ENCODE measurements around the gene TUBA4A. TPM values are rescaled to one million over a fixed set of nuclear protein-coding genes. Genes with fewer than 3 reads are reported as not detected.
"Not testable (repeated sequence)": the region's sequence is repeated elsewhere in the genome, so short reads cannot be mapped to it uniquely, and the experiment has no call there.

The TUBA4A gene
- total RNA-seq, 2 experiments from 2014 or later: 313 to 344 TPM

DNA sequence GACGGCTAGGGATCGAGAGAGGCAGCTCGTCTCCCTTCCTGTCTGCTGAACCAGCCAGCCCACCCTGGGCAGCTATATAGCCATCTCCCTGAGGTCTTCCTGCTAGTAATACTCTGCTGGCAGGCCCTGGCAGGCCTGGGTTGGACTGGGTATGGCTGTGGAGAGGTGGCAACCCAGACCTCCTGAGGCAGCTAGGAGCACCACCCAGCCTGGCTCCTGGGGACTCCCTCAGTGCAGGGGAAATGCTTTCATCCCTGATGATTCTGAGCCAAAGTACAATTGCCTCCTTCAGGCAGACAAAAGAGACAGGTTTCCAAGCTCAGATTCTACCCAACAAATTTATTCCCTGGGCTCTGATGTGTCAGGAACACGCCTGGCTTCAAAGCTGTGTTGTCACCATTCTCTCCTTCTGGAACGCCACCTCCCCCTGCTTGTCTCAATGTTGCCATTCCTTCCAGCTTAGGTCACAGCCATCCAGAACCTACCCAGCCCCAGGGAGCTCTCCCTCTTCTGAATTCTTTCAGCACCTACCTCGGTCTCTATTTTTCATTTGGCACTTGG, 20.7 kb upstream of the TUBA4A start:
- peaks cover 19% of the 10 kb centered on the region for H3K4me1 Mint-ChIP-seq
- no peak overlapping the region for H3K27ac Mint-ChIP-seq
- ChIA-PET CTCF (interaction anchor here (0.9 to 11.9 kb wide), 3 partner anchors 16 to 98 kb away, joined by 3 to 206 read pairs (median 3); no protein-coding TSS in a partner anchor), POLR2A (interaction anchor here (1.3 kb wide), 1 partner anchor 19 kb away, joined by 4 read pairs; no protein-coding TSS in a partner anchor)
- DNase-seq: no peak
- H3K4me3 Mint-ChIP-seq: no peak overlapping the region
- peaks cover 14% of the 10 kb centered on the region for H3K27me3 Mint-ChIP-seq
- no peaks in the 10 kb centered on the region for H3K9me3 Mint-ChIP-seq
- H3K36me3 Mint-ChIP-seq (ENCODE audit: low read depth): no peaks in the 10 kb centered on the region

DNA sequence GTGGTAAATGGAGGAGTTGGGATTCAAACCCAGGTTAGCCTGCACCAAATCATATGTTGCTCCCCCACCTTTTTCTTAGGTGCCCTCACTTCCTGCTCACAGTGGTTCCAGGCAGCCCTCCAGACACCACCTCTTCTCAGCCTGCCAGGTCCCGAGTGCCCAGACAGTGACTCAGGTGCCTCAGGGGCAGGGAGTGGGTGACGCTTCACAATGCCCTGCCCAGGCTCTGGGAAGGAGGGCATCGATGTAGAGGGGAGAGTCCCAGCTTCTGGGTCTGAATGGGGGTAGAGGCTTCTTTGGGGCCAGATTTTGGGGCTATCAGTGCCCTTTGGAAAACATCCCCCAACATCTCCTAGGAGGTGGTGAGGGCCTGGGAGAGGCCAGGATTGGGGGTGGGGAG, 20.2 kb upstream of the TUBA4A start:
- Mint-ChIP-seq H3K4me3 (no peak overlapping the region), H3K9me3 (no peaks in the 10 kb centered on the region), H3K27ac (no peak overlapping the region), H3K27me3 (peaks cover 14% of the 10 kb centered on the region), H3K4me1 (peaks cover 18% of the 10 kb centered on the region), H3K36me3 (ENCODE audit: low read depth) (no peaks in the 10 kb centered on the region)
- CTCF ChIA-PET: interaction anchor here (0.6 to 11.9 kb wide), 3 partner anchors 19 to 544 kb away, joined by 3 to 206 read pairs (median 3); no protein-coding TSS in a partner anchor
- POLR2A ChIA-PET: interaction anchor here (1.3 kb wide), 1 partner anchor 19 kb away, joined by 4 read pairs; no protein-coding TSS in a partner anchor
- no peak for DNase-seq

DNA sequence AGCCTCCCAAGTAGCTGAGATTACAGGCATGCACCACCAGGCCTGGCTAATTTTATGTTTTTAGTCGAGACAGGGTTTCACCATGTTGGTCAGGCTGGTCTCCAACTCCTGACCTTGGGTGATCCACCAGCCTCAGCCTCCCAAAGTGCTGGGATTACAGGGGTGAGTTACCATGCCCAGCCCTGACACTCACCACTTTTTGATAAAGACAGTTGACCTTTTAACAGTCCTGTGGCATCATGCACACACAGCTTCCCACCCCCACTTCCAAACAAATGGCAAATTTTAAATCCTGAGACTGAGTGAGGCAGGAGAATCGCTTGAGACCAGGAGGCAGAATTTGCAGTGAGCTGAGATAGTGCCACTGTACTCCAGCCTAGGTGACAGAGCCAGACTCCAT, 19.3 kb upstream of the TUBA4A start:
- ChIA-PET CTCF (no interaction called here), POLR2A (interaction anchor here (3.2 kb wide), 1 partner anchor 19 kb away, joined by 13 read pairs; the partner anchor contains the start of genes TUBA4A and TUBA4B)
- DNase-seq: no peak
- Mint-ChIP-seq H3K9me3 (no peaks in the 10 kb centered on the region), H3K27me3 (peaks cover 14% of the 10 kb centered on the region), H3K27ac (no peak overlapping the region), H3K4me3 (no peak overlapping the region), H3K36me3 (ENCODE audit: low read depth) (no peaks in the 10 kb centered on the region), H3K4me1 (peaks cover 9% of the 10 kb centered on the region)

DNA sequence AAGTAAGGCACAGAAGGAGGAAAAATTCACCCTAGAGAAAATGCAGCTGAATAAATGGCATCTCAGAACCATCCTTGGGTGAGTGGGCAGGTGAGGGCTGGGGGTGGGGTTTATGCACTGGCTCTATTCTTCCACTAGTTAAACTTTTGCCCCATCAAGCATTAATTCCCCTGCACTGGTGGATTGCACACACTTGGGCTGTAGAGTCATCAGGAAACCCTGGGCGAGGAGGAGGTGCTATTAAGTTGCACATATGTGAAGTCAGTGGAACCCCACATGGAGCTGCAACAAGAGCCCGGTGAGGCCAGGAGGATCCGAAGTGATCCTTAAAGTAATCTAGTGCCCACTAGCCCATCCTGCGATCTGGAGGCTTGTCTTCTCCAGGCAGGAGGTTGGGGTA, 18.6 kb upstream of the TUBA4A start:
- Mint-ChIP-seq H3K27me3 (peaks cover 14% of the 10 kb centered on the region), H3K9me3 (no peaks in the 10 kb centered on the region), H3K4me3 (no peak overlapping the region), H3K36me3 (ENCODE audit: low read depth) (no peaks in the 10 kb centered on the region), H3K4me1 (peaks cover 2% of the 10 kb centered on the region), H3K27ac (no peak overlapping the region)
- DNase-seq: no peak
- CTCF ChIA-PET: interaction anchor here (0.7 kb wide), 1 partner anchor 243 kb away, joined by 3 read pairs; no protein-coding TSS in a partner anchor
- POLR2A ChIA-PET: interaction anchor here (3.2 kb wide), 1 partner anchor 18 kb away, joined by 13 read pairs; the partner anchor contains the start of genes TUBA4A and TUBA4B

DNA sequence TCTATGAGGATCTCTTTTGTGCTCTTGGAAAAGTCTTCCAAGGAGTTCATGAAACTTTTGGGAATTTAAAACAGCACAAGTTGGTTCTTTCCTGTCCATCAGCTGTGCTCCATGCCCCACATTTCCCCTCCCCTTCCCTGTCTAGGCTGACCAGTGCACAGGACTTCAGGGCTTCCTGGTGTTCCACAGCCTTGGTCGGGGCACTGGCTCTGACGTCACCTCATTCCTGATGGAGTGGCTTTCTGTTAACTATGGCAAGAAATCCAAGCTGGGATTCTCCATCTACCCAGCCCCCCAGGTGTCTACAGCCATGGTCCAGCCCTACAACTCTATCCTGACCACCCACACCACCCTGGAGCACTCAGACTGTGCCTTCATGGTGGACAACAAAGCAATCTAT, 17.3 kb upstream of the TUBA4A start:
- Mint-ChIP-seq H3K36me3 (ENCODE audit: low read depth) (no peaks in the 10 kb centered on the region), H3K4me3 (no peak overlapping the region), H3K9me3 (no peaks in the 10 kb centered on the region), H3K27ac (no peak overlapping the region), H3K27me3 (peaks cover 14% of the 10 kb centered on the region), H3K4me1 (no peaks in the 10 kb centered on the region)
- no peak for DNase-seq
- CTCF ChIA-PET: interaction anchor here (1.5 kb wide), 1 partner anchor 24 kb away, joined by 4 read pairs; no protein-coding TSS in a partner anchor
- POLR2A ChIA-PET: interaction anchor here (3.2 kb wide), 1 partner anchor 17 kb away, joined by 13 read pairs; the partner anchor contains the start of genes TUBA4A and TUBA4B

DNA sequence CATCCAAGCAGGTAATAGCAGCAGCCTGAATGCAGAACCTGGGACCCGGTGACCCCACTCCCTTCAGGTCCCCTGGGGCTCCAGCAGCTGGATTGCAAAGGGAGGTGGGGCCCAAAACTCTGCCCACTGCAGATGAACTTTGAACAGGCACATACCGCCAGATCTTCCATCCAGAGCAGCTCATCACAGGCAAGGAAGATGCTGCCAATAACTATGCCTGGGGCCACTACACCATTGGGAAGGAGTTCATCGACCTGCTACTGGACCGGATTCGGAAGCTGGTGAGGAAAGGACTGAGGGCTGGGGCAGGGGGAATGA, 16.3 kb upstream of the TUBA4A start:
- H3K36me3 Mint-ChIP-seq (ENCODE audit: low read depth): no peaks in the 10 kb centered on the region
- no peak overlapping the region for H3K4me3 Mint-ChIP-seq
- H3K27me3 Mint-ChIP-seq: peaks cover 14% of the 10 kb centered on the region
- H3K4me1 Mint-ChIP-seq: no peaks in the 10 kb centered on the region
- POLR2A ChIA-PET: interaction anchor here (3.2 kb wide), 1 partner anchor 16 kb away, joined by 13 read pairs; the partner anchor contains the start of genes TUBA4A and TUBA4B
- no peak overlapping the region for H3K27ac Mint-ChIP-seq
- no peaks in the 10 kb centered on the region for H3K9me3 Mint-ChIP-seq
- DNase-seq: no peak
- CTCF ChIA-PET: interaction anchor here (1.1 to 1.5 kb wide), 2 partner anchors 9 to 25 kb away, joined by 3 to 4 read pairs; partner anchors contain the start of gene DNAJB2

DNA sequence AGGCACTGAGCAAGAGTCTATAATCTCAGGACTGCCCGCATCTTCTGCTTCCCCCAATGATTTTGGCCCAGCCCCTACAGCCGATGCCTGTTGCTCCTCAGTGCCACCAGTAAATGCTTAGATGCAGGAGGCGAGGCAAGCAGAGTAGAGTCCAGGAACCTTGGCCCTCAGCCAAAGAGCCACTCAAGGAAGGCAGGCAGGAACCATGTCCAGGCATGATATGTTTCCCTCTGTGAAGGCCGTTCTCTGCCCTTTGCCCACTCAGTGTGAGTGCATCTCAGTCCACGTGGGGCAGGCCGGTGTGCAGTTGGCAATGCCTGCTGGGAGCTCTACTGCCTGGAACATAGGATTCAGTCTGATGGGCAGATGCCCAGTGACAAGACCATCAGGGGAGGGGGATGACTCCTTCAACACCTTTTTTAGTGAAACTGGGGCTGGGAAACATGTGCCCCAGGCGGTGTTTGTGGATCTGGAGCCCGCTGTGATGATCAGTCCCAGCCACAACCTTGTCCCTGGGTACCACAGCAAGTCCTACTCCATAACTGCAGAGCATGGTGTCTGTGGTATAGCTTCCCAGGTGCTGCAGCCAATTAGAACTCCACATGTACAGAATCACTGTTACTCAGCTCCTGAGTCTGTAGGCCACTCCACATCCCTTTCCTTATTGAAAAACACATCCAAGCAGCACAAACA, 15.8 kb upstream of the TUBA4A start:
- CTCF ChIA-PET: interaction anchor here (1.1 kb wide), 1 partner anchor 9 kb away, joined by 3 read pairs; the partner anchor contains the start of gene DNAJB2
- no peak overlapping the region for H3K4me3 Mint-ChIP-seq

DNA sequence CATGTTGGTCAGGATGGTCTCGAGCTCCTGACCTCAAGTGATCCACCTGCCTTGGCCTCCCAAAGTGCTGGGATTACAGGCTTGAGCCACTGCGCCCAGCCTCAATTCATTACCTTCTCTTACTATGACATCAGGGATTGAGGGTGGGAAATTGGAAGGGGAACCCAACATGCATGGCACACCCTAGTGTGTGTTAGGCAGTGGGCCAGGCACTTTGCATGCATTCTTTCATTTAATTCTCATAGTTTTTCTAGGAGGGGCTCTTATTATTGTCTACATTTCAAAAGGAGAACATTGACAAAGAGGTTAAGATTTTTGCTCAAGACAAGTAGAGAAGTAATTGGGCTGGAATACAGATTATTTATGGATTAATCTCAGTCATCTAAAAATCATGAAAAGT, 14.6 kb upstream of the TUBA4A start:
- Mint-ChIP-seq H3K27me3 (peaks cover 7% of the 10 kb centered on the region), H3K4me3 (no peak overlapping the region), H3K27ac (no peak overlapping the region), H3K4me1 (no peaks in the 10 kb centered on the region), H3K9me3 (no peaks in the 10 kb centered on the region), H3K36me3 (ENCODE audit: low read depth) (no peaks in the 10 kb centered on the region)
- POLR2A ChIA-PET: interaction anchor here (0.7 kb wide), 1 partner anchor 11 kb away, joined by 3 read pairs; the partner anchor contains the start of gene DNAJB2
- DNase-seq: no peak
- CTCF ChIA-PET: interaction anchor here (1.3 kb wide), 1 partner anchor 27 kb away, joined by 3 read pairs; no protein-coding TSS in a partner anchor

More for the DNA sequence above, 15.8 kb upstream of the TUBA4A start:
- POLR2A ChIA-PET: interaction anchor here (3.2 kb wide), 1 partner anchor 15 kb away, joined by 13 read pairs; the partner anchor contains the start of genes TUBA4A and TUBA4B
- H3K36me3 Mint-ChIP-seq (ENCODE audit: low read depth): no peaks in the 10 kb centered on the region
- no peak overlapping the region for H3K27ac Mint-ChIP-seq
- no peak for DNase-seq
- H3K27me3 Mint-ChIP-seq: peaks cover 12% of the 10 kb centered on the region
- no peaks in the 10 kb centered on the region for H3K9me3 Mint-ChIP-seq
- no peaks in the 10 kb centered on the region for H3K4me1 Mint-ChIP-seq

DNA sequence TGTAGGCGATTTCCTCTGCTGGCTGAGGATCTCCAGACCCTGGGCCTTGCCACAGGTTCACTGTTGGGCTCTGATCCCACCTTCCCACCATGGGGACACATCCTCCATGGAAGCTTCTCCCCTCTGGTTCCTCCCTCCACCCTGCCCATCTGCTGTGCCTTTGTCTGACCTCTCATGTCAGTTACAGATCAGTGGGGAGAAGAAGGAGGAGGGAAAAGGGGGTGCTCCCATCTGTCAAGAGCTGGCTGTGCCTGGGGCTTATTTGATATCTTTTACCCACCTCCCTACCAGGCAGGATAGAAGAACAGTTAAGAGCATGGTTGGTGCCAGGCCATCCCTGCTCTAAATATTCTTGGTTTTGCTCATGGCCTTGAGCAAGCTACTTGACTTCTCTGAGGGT, 13.2 kb upstream of the TUBA4A start:
- Mint-ChIP-seq H3K4me3 (no peak overlapping the region), H3K9me3 (no peaks in the 10 kb centered on the region), H3K27ac (no peak overlapping the region), H3K27me3 (peaks cover 6% of the 10 kb centered on the region), H3K36me3 (ENCODE audit: low read depth) (no peaks in the 10 kb centered on the region), H3K4me1 (no peaks in the 10 kb centered on the region)
- no peak for DNase-seq
- CTCF ChIA-PET: interaction anchor here (1.3 kb wide), 1 partner anchor 28 kb away, joined by 3 read pairs; no protein-coding TSS in a partner anchor
- POLR2A ChIA-PET: interaction anchor here (2.7 kb wide), 1 partner anchor 13 kb away, joined by 11 read pairs; the partner anchor contains the start of genes TUBA4A and TUBA4B

DNA sequence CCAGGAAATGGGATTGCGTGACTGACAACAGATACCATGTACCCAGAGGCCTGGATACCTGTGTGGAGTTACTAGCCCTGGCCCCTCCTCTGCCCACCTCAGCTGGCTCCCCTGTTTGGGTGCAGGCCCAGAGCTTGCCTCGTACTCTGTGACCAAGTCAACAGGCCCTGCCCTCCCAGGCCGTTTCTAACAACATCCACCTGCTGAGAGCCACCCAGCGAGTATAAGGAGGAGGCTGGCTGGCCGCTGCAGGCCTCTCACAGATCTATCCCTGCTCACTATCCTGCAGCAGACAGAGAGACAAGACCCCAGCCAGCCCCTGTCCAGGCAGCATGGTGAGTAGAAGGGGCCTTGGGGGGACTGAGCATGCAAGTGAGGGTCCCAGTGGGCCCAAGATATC, 12.5 kb upstream of the TUBA4A start:
- Mint-ChIP-seq H3K4me1 (no peaks in the 10 kb centered on the region), H3K27me3 (peaks cover 9% of the 10 kb centered on the region), H3K36me3 (ENCODE audit: low read depth) (no peaks in the 10 kb centered on the region), H3K4me3 (no peak overlapping the region), H3K9me3 (no peaks in the 10 kb centered on the region), H3K27ac (no peak overlapping the region)
- ChIA-PET POLR2A (interaction anchor here (2.7 kb wide), 1 partner anchor 12 kb away, joined by 11 read pairs; the partner anchor contains the start of genes TUBA4A and TUBA4B), CTCF (interaction anchor here (1.8 to 2.5 kb wide), 2 partner anchors 13 to 29 kb away, joined by 4 to 12 read pairs; partner anchors contain the start of gene TUBA4B)
- no peak for DNase-seq

DNA sequence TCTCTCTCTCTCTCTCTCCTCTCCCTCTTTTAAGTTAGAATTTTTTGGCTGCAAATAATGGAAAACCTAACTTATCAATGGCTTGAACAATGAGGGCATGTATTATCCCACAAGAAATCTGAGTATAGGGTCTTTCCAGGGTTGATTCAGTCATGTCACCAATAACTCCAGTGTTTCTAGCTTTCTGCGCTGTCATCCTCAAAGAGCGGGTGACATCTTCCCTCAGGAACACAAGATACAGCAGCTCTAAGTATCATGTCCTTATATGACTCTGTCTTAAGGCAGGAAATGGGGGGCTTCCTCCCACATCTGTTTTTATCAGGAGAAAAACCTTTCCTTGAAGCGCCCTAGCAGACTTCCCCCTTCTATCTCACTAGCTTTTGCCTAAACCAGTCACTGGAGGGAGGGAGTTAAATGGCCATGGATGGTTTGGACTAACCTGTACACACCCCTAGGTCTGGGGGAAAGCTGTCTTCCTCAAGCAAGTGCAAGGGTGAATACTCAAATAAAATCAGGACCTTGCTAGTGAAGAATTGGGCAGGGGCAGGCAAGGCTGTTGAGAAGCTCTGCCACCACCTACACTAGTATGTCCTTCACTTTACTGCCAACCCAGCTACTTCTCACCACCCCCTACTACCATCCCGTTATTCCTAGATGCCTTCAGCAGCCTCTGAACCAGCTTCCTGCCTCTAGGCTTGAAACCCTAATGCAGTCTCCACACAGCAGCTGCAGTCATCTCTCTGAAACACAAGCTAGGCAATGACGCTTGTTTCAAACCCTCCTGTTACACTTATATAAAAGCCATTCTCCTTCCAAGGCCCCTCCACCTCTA, 7.5 kb upstream of the TUBA4A start:
- no peak for DNase-seq
- CTCF ChIA-PET: interaction anchor here (0.8 to 3.8 kb wide), 5 partner anchors 9 to 56 kb away, joined by 3 to 18 read pairs (median 6); partner anchors contain the start of genes DNAJB2 and TUBA4B
- no peak overlapping the region for H3K27ac Mint-ChIP-seq
- peaks cover 23% of the 10 kb centered on the region for H3K27me3 Mint-ChIP-seq
- H3K9me3 Mint-ChIP-seq: no peaks in the 10 kb centered on the region
- no peaks in the 10 kb centered on the region for H3K4me1 Mint-ChIP-seq
- POLR2A ChIA-PET: interaction anchor here (1.2 to 1.6 kb wide), 2 partner anchors 7 to 9 kb away, joined by 4 to 9 read pairs; partner anchors contain the start of genes TUBA4A and TUBA4B
- H3K36me3 Mint-ChIP-seq (ENCODE audit: low read depth): no peaks in the 10 kb centered on the region
- no peak overlapping the region for H3K4me3 Mint-ChIP-seq

DNA sequence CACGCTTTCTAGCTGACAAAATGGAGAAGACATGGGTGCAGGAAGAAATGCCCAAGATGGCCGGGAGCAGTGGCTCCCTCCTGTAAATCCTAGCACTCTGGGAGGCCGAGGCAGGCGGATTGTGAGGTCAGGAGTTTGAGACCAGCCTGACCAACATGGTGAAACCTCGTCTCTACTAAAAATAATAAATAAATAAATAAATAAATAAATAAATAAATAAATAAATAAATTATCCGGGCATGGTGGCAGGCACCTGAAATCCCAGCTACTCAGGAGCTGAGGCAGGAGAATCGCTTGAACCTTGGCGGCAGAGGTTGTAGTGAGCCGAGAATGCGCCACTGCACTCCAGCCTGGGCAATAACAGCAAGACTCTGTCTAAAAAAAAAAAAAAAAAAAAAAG, 5.2 kb upstream of the TUBA4A start:
- ChIA-PET POLR2A (interaction anchor here (0.8 to 1.9 kb wide), 3 partner anchors 13 to 29 kb away, joined by 3 to 6 read pairs (median 3); partner anchors contain the start of genes ANKZF1, ATG9A and DNAJB2), CTCF (interaction anchor here (0.7 to 2.9 kb wide), 3 partner anchors 16 to 36 kb away, joined by 3 to 21 read pairs (median 13); partner anchors contain the start of gene DNAJB2)
- not testable (repeated sequence) for H3K27ac Mint-ChIP-seq; DNase-seq; H3K4me3 Mint-ChIP-seq; H3K36me3 Mint-ChIP-seq (ENCODE audit: low read depth); H3K9me3 Mint-ChIP-seq
- peaks cover 23% of the 10 kb centered on the region for H3K27me3 Mint-ChIP-seq
- H3K4me1 Mint-ChIP-seq: peaks cover 11% of the 10 kb centered on the region

Measured in activated CD4-positive, alpha-beta memory T cell treated with anti-CD3 and anti-CD28 coated beads, Interleukin-2, amount 10 ng/mL, durations not matched to agents 7 days and 5 days (primary cell).